ENCODE measurements around the gene SLC6A13.

GRCh38 chr12:208813-209212, 53.8 kb downstream of the SLC6A13 start:
- TF ChIP-seq FOXJ3 (CRISPR knock-in tag; IDR thresholded peaks at IDR 0.05; ENCODE audit: borderline replicate concordance) (no peak), TEAD1 (CRISPR knock-in tag; IDR thresholded peaks at IDR 0.05) (no peak), ZBTB43 (CRISPR knock-in tag; IDR thresholded peaks at IDR 0.05) (no peak), CREB1 (CRISPR knock-in tag; IDR thresholded peaks at IDR 0.05) (no peak), ZNF121 (CRISPR knock-in tag; IDR thresholded peaks at IDR 0.05) (no peak), CTCF (IDR thresholded peaks at IDR 0.05) (no peak), ZSCAN18 (CRISPR knock-in tag; IDR thresholded peaks at IDR 0.05) (no peak)

Measured in WTC11 (cell line).